ENCODE results near the gene TTC1. TPM values are rescaled to one million over a fixed set of nuclear protein-coding genes. Genes with fewer than 3 reads are reported as not detected.
"Not testable (repeated sequence)": the region's sequence is repeated elsewhere in the genome, so short reads cannot be mapped to it uniquely, and the experiment has no call there.

TTC1 gene
- total RNA-seq, 6 donors from 2014 or later: 28.5 to 46.7 (median 38.8) TPM

GRCh38 chr5:159993194-159993593 is 15.7 kb upstream of the TTC1 start:
- H3K27ac ChIP-seq: no peak overlapping the region
- H3K27me3 ChIP-seq: no peaks in the 10 kb centered on the region
- no peak for ATAC-seq (ENCODE audit: low FRiP score in 2 of 2)
- 100% methylated on average over 2 of the region's 2 CpGs for WGBS, 2 donors
- H3K36me3 ChIP-seq: no peaks in the 10 kb centered on the region
- H3K4me3 ChIP-seq: no peak overlapping the region
- no peaks in the 10 kb centered on the region for H3K4me1 ChIP-seq
- TF ChIP-seq POLR2A (IDR thresholded peaks at IDR 0.05) (no peak), CTCF (IDR thresholded peaks at IDR 0.05) (no peak), POLR2AphosphoS5 (IDR thresholded peaks at IDR 0.05) (no peak)
- H3K9me3 ChIP-seq: peaks cover 0 to 10% (median 0%) of the 10 kb centered on the region in 4 donors
- DNase-seq: no peak

DNA sequence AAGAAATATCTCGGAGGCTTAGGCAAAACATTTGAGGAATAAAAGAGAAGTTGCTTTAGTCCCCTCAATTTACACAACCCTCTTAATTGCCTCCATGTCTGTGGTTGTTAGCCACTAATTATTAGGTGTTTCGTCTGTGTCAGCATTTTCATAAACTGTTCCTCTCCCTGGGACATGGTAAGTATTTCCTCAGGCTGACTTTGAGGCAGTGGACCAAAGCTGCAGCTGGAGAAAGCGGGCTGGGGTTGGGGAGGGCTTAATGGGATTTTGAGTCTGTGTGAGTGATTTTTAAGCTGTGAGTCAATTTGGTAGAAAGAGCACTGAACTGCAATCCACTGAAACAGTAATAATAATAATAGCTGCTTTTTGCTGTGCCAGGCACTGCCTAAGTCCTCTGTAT is 13.0 kb upstream of the TTC1 start:
- WGBS, 2 donors: 76 to 81% methylated on average over 3 of the region's 3 CpGs
- DNase-seq (no peak), ATAC-seq (ENCODE audit: low FRiP score in 2 of 2) (no peak)
- peaks cover 0 to 10% (median 0%) of the 10 kb centered on the region in 4 donors for H3K9me3 ChIP-seq
- TF ChIP-seq POLR2AphosphoS5 (IDR thresholded peaks at IDR 0.05): no peak
- TF ChIP-seq EP300 (IDR thresholded peaks at IDR 0.05): no peak
- no peak for TF ChIP-seq CTCF (IDR thresholded peaks at IDR 0.05)
- no peak for TF ChIP-seq POLR2A (IDR thresholded peaks at IDR 0.05)
- no peaks in the 10 kb centered on the region for H3K4me1 ChIP-seq
- no peak overlapping the region for H3K27ac ChIP-seq
- no peaks in the 10 kb centered on the region for H3K27me3 ChIP-seq
- H3K4me3 ChIP-seq: no peak overlapping the region
- H3K36me3 ChIP-seq: no peaks in the 10 kb centered on the region

DNA sequence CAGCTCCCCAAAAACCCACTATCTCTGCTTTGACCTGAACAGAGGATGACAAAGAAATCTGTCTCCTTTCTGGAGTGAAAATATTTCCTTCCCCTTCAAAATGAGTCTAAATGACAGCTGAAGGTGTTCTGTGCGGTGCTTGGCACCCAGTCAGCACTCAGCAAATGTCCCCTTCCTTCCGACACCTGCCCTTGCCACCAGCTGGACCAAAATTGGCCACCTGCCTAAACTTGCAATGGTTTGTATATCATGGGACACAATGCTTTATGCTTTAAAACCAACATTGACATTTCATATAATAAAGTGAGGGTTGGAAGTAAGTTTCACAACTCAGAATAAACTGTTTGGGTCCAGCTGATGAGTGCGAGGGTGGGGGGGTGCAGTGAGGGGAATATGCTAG is 7.5 kb upstream of the TTC1 start:
- DNase-seq (no peak), ATAC-seq (ENCODE audit: low FRiP score in 2 of 2) (no peak)
- H3K4me3 ChIP-seq: no peak overlapping the region
- no peaks in the 10 kb centered on the region for H3K36me3 ChIP-seq
- TF ChIP-seq POLR2AphosphoS5 (IDR thresholded peaks at IDR 0.05) (no peak), CTCF (IDR thresholded peaks at IDR 0.05) (no peak), POLR2A (IDR thresholded peaks at IDR 0.05) (no peak), EP300 (IDR thresholded peaks at IDR 0.05) (no peak)
- no peak overlapping the region for H3K27ac ChIP-seq
- no peaks in the 10 kb centered on the region for H3K9me3 ChIP-seq
- no peaks in the 10 kb centered on the region for H3K27me3 ChIP-seq
- 43 to 46% methylated on average over 3 of the region's 3 CpGs for WGBS, 2 donors
- H3K4me1 ChIP-seq: no peaks in the 10 kb centered on the region

DNA sequence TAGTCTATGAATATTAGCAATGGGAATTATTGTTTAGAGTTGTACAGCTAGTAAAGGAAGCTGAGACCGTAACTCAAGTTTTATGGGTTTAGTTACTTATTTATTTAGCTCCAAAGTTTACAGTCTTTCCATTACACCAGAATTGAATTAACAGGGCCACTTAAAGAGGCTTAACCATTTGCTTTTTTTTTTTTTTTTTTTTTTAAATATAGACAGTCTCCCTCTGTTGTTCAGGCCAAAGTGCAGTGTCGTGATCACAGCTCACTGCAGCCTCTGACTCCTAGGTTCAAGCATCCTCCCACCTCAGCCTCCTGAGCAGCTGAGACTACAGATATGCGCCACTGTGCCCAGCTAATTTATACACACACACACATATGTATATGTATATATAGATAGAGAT is 1.4 kb upstream of the TTC1 start:
- ATAC-seq (ENCODE audit: low FRiP score in 2 of 2) (no peak), DNase-seq (no peak)
- Histone ChIP-seq H3K9me3 (no peaks in the 10 kb centered on the region), H3K27ac (no peak overlapping the region), H3K27me3 (no peaks in the 10 kb centered on the region), H3K4me3 (no peak overlapping the region), H3K4me1 (peaks cover 23 to 30% (median 24%) of the 10 kb centered on the region in 4 donors), H3K36me3 (peaks cover 0 to 8% (median 2%) of the 10 kb centered on the region in 4 donors)
- 94 to 96% methylated on average over 3 of the region's 3 CpGs for WGBS, 2 donors
- no peak for TF ChIP-seq CTCF (IDR thresholded peaks at IDR 0.05)
- no peak for TF ChIP-seq EP300 (IDR thresholded peaks at IDR 0.05)
- TF ChIP-seq POLR2A (IDR thresholded peaks at IDR 0.05): no peak
- no peak for TF ChIP-seq POLR2AphosphoS5 (IDR thresholded peaks at IDR 0.05)

GRCh38 chr5:160008529-160008876 is 436 bp upstream of the TTC1 start:
- H3K27me3 ChIP-seq, H3K9me3 ChIP-seq: not testable (repeated sequence)
- H3K27ac ChIP-seq: peak overlapping the region in 3 of 4 donors; percentile 75 to 93 (median 85)
- 75 to 80% methylated on average over 14 of the region's 14 CpGs for WGBS, 2 donors
- ATAC-seq (ENCODE audit: low FRiP score in 2 of 2): peak; percentile 4 to 11
- peaks cover 23 to 30% (median 24%) of the 10 kb centered on the region in 4 donors for H3K4me1 ChIP-seq
- H3K36me3 ChIP-seq: peaks cover 0 to 18% (median 3%) of the 10 kb centered on the region in 4 donors
- DNase-seq: peak in 1 of 2 donors; percentile 14
- peak overlapping the region in 3 of 4 donors; percentile 63 to 78 (median 69) for H3K4me3 ChIP-seq
